Measurements from ENCODE around the gene HCK.
"Not testable (repeated sequence)": the region's sequence is repeated elsewhere in the genome, so short reads cannot be mapped to it uniquely, and the experiment has no call there.

Gene HCK

DNA sequence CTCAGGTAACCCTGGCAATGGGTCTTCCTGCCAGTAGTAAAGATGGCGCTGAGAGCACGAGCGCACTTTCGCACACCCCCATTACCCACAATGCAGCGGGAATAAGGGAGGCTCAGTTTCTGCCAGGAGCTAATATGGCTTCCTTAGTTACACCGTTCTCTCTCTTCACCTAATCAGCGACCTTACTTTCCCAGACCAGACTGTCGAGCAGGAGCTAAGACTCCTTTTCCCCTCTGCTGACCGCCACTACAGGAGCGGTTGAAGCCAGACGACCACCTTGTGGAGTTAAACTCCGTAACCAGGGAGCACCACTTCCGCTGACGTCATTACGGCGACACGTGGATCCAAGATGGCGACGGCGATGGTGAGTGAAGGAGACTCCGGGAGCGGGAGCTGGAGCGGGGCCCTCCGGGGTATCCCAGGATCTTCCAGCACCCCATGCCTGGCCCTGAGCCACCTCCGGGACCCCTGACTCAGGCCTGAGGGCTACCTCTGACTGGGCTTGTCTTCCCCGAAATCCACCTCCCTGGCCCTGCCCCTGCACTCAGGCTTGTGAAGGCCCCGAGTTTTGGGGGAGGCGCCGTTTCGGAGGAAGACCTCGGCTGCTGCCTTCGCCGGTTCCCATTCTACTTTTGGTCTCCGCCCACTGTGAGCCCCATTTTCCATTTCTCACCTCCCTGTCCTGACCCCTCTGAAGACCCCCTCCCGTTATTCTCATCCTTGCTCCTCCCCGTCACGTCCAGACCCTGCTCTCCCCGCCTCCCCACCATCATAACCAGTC lies 57.5 kb downstream of the HCK start, which contains the start of gene TM9SF4:
Gene TM9SF4, plus strand, starts transcription at position 323 of the 781 bp plus-strand sequence. Its CDS starts 27 bp downstream, at position 350.
- DNase-seq = peak; percentile 94

DNA sequence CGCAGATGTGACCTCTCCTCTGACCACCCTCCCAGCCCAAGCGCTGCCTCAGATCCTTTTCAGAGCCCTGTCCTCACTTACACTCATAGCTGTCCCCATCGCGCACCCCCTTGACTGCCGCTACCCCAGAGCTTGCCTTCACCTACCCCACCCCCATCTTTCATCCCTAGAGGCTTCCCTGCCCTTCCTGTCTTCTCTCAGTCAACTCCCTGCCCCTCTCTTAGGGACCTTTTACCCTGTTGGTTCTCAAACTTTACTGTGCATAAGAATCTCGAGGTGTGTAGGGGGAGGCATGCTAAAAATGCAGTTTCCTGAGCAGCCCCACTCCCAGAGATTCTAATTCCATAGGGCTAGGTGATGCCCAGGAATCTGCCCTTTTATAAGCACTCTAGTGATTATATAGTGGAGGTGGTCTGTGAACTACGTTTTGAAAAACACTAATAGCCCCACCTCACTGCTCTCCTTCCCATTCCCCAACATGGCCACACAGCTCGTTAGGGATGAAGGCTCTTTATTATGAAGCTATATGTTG lies 58.2 kb downstream of the HCK start:
- DNase-seq = no peak

DNA sequence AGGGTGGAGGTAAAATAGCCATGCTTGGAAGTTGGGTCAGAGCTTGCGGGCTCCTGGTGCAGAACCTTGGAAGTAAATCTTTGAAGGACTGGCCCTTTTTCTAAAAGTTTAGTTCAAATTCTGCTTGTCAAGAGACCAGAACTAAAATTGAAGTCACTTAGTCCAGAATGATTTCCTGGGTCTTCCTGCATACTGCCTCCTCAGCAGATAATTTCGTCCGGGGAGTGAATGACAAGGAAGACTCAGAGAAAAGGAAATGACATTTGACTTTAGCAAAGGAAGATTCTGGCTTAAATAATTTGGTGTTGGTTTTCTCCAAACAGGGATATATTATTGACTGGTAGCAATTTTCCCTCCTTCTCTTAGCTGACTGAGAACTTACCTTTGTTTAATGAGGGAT lies 58.7 kb downstream of the HCK start:
- no peak for DNase-seq

DNA sequence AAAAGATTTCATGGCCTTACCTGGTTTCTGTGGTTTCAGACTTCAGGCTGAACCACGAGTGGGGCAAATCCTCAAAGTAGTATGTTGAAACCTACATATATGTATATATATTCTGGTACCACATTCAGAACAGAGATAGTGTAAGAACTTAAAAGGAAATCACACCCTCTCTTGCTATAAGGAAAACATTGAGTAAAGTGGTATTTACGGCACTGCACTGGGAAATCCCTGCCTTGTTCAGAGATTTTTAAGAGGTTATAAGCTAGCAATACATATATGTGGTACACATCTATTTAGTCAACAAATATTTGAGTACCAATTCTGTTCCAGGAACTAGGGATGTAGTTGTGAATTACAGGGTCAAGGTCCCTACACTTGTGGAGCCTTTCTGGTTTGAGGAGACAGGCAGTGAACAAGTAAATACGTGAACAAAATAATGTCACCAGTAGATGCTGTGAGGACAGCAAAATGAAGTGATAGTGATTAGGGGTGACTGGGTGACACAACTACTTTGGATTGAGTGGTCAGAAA lies 59.2 kb downstream of the HCK start:
- no peak for DNase-seq

DNA sequence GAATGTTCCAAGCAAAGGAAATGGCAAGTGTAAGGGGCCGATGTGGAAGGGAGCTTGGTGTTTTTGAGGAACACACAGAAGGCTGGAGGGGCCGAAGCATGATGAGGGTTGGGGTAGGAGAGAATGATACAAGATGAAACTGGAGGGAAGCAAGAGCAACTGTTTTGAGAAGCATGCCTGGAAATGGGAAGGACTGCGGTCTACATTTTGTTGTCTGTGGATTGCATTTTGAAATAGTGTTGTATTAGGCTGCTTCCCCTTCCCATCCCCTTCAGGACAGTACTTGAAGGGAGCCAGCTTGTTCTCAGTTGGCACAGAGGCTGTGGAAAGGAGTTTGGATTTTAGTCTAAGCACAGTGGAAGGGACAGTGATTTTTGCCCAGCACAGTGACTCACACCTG lies 59.7 kb downstream of the HCK start:
- DNase-seq = no peak

DNA sequence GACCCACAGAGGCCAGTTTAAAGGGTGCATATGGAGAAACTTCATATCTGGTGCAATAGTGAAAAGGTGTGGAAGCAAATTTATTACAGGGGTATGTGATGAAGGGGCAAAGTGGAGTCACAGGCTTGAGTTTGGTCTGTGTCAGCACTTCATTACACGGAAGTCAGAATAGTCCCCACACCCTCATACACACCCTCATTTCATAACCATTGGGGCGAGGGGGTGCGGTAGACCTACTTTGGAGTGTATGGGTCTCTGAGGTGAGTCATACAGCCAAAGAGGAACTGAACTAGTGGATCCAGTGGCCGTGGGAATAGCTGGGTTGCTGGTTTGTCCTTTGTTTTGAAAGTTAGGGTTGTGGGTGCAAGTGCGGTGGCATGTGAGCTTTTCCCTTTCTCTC lies 60.8 kb downstream of the HCK start:
- DNase-seq = no peak

DNA sequence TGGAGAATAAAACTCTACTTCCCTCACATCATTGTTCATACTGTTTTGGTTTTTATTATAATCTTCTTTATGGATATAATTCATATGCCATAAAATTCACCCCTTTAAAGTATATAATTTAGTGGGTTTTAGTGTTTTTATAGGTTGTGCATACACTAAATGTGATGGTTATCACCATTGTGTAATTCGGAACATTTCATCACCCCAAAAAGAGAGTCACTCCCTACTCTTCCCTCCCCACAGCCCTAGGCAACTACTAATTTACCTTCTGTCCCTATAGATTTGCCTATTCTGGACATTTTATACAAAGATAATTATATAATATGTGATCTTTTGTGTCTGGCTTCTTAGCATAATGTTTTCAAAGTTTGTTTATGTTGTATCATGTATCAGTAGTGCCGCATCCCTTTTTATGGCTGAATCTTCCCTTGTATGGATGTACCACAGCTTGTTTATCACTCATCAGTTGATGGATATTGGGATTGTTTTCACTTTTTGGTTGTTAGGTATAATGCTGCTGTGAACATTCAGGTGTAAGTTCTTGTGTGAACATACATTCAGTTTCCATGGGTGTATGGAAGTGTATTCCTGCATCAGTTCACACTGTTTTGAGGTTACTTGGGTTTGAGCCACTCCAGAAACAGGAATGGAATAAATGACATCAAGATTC lies 61.7 kb downstream of the HCK start:
- no peak for DNase-seq

DNA sequence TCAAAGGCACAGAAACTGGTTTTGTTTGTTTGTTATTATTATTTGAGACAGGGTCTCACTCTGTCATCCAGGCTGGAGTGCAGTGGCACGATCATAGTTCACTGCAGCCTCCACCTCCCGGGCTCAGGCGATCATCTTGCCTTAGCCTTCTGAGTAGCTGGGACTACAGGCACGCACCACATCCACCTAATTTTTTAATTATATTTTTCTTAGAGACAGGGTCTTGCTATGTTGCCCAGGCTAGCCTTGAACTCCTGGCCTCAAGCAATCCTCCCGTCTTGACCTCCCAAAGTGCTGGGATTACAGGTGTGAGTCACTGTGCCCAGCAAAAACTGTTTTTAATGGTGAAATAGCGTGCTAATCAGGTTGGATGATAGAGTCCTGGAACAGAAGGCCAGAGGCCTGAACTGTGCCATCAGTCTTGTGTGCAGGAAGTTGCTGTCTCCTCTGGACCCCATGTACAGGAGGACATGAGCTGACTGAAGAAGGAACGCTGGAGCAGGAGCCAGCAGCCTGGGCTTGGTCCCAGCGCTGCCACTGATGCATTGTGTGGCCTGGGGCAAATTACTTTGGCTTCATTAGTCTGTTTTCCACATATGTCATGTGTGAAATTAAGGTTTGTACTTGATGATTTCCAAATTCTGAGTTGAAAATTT lies 62.4 kb downstream of the HCK start:
- DNase-seq = no peak

DNA sequence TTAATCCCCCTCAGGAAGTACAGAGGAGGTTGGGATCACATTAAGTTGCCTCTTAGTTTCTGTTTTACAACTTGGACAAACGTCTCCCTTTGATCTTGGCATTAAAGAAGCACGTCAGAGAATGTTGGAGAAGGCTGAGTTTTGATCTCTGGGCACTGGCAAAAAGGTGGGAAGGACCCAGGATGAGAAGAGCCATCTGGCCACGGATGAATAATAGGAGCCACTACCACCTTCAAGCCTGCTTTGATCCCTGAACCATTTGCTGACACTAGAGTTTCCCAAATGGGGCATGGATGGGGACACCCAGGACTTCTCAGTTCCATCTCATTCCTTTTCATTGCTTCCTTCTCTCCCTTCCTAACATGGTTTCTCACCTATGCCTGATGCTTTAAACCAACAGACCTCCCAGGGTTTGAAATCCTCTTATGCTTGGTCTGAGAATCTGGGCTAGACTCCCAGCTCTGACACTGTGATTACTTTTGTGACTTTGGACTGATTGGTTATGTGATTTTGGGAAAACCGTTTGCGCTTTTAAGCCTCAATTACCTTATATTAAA lies 63.2 kb downstream of the HCK start:
- no peak for DNase-seq

DNA sequence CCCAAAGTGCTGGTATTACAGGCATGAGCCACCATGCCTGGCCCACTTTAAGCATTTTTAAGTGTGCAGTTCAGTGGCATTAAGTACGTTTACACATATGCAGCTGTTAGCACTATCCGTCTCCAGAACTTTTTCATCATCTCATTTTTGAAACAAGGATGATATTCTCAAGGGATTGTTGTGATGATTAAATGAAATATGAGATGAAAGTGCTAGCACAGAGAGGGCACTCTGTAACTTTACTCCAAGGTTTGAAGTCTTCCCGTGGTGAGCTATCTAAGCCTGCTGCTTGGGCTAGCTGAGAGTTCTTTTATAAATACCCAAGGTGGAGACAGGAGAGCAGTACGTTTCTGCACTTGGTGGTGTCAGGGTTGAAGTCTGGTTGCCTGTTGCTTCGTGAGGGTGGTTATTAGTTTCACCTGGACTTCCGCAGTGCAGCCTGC lies 64.1 kb downstream of the HCK start:
- no peak for DNase-seq

DNA sequence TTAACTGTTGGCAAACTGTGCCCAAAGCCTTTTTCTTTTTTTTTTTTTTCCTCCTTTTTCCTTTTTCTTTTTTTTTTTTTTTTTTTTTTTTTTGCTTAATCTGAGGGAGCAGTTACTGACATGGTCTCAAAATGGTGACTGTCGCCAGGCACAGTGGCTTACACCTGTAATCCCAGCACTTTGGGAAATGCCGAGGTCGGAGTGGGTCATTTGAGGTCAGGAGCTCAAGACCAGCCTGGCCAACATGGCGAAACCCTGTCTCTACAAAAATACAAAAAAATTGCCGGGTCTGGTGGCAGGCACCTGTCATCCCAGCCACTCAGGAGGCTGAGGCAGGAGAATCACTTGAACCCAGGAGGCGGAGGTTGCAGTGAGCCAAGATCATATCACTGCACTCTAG lies 64.8 kb downstream of the HCK start:
- DNase-seq = not testable (repeated sequence)

DNA sequence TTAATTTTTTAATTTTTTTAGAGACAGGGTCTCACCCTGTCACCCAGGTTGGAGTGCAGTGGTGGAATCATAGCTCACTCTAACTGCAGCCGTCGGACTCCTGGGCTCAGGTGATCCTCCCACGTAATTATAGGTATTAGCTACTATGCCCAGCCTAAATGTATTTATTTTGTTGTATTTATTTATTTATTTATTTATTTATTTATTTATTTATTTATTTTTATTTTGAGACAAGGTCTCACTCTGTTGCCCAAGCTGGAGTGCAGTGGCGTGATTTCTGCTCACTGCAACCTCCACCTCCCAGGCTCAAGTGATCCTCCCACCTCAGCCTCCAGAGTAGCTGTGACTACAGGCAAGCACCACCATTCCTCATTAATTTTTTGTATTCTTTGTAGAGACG lies 66.4 kb downstream of the HCK start:
- not testable (repeated sequence) for DNase-seq

DNA sequence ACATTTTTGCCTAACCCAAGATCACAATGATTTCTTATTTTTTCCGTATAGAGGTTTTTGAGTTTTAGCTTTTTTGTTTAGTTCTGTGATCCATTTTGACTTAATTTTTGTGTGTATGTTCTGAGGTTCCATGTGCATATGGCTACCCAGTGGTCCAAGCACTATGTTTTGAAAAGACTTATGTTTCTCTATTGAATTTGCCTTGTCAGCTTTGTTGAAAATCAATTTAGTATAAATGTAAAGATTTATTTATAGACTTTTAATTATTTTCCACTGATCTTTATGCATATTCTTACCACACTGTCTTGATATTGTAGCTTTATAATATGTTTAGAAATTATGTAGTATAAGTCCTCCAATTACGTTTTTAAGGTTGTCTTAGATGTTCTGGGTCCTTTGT lies 67.7 kb downstream of the HCK start:
- no peak for DNase-seq

DNA sequence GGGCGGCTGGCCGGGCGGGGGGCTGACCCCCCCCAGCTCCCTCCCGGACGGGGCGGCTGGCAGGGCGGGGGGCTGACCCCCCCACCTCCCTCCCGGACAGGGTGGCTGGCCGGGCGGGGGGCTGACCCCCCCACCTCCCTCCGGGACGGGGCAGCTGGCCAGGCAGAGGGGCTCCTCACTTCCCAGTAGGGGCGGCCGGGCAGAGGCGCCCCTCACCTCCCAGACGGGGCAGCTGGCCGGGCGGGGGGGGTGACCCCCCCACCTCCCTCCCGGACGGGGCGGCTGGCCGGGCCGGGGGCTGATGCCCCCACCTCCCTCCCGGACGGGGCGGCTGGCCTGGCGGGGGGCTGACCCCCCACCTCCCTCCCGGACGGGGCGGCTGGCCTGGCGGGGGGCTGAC lies 69.9 kb downstream of the HCK start:
- not testable (repeated sequence) for DNase-seq

DNA sequence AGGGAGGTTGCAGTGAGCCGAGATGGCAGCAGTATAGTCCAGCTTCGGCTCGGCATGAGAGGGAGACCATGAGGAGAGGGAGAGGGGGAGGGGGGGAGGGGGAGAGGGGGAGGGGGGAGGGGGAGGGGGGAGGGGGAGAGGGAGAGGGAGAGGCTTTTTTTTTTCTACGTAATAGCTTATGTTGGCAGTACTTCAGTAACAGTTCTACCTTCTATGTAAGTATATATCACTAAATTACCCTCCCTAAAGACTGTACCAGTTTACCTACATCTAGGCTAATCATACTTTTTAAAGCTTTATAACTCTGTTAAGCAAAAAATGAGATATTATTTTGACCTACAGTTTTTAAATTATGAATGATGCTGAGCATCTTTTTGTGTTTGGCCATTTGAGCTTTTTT lies 71.0 kb downstream of the HCK start:
- no peak for DNase-seq

DNA sequence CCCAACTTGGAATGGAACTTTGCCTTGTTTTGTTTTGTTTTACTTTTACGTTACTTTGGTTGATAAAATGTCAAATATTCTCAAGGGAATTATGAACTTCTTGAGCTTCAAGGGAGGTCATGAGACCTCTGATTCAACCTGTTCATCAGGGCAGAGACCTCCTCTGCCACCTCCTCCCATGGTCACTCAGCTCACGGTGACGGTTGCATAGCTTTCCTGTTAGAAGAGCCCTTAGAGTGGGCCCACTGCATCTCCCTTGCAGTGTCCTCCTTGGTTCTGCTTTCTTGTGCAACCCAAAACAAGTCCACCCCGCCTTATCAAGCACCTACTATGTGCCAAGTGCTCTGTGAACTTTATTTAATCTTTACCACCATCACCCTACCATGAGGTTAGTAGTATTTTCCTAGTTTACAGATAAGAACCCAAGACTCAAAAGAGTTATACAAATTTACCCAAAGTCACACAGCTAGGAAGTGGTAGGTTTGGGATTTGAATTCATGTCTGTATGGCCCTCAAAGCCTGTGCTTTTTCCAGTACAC lies 72.9 kb downstream of the HCK start:
- DNase-seq = no peak

DNA sequence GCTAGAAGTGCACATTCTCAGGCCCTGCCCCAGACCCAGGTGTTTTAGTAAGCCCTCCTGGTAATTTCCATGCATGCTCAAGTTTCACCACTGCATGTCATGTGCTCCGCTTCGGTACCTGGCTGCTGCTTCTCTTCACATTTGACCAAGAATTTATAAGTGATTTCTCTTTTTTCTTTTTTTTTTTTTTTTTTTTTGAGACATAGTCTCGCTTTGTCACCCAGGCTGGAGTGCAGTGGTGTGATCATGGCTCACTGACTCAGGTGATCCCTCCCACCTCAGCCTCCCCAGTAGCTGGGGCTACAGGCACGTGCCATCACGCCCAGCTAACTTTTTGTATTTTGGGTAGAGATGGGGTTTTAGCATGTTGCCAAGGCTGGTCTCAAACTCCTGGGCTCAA lies 73.5 kb downstream of the HCK start:
- DNase-seq = no peak

DNA sequence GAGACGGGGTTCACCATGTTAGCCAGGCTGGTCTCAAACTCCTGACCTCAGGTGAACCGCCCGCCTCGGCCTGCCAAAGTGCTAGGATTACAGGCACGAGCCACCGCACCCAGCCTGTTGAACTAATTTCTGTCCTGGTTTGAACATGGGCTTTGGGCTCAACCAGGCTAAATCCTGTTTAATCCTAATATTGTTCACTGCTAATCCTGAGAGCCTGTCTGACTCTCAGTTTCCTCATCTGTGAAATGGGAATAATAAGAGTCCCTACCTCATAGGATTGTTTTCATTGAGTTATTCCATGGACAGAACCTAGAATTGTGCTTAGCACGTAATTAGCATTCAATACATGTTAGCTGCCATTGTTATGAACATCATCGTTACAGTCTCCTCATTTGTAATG lies 74.9 kb downstream of the HCK start:
- DNase-seq = no peak

DNA sequence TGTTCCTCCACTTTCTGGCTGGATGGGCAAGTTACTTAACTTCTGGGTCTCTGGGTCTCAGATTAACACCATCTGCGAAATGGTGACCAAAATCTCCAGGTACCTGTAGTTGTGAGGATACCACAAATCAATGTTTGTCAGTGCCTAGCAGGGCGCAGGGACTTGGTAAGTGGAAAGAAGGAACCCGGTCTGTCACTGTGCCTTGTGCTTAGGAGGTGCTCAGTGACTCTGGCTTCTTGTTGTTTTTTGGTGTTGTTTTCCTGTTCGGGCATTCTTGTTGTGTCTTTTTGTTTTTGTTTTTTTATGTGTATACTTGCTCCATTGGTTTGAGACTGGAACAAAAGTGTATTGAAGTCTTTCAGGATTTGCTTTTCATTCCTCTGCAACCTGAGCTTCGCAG lies 75.3 kb downstream of the HCK start:
- DNase-seq = no peak

DNA sequence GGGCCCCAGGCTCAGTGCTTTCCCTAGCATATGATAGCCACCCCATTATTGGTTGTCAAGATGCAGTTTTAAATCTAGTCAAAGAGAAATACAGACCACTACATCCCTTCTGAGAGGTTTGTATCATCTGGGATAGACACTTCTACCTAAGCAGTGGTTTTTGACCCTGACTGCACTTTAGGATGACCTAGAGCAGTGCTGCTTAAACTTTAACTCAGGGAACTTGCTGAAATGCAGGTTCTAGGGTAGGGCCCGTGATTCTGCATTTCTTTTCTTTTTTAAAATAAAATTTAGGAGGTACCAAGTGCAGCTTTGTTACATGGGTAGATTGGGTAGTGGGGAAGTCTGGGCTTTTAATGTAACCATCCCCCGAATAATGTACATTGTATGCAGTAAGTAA lies 76.1 kb downstream of the HCK start:
- DNase-seq = no peak

DNA sequence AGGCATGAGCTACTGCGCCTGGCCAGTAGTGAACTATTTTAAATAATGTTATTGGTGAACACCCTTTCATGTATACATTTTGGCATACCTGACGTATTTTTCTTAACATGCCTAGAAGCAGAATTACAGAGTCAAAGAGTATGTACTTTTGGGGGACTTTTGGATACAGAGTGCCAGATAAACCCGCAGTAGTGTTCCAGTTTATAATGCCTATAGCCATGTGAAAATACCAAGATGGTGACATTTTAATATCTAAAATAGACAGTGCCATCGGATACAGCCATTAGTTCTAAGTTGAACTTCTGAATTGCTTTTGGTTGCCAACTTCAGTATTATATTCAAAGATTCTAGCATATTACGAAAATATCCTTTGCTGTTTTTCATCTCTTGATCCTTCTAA lies 77.8 kb downstream of the HCK start:
- no peak for DNase-seq

DNA sequence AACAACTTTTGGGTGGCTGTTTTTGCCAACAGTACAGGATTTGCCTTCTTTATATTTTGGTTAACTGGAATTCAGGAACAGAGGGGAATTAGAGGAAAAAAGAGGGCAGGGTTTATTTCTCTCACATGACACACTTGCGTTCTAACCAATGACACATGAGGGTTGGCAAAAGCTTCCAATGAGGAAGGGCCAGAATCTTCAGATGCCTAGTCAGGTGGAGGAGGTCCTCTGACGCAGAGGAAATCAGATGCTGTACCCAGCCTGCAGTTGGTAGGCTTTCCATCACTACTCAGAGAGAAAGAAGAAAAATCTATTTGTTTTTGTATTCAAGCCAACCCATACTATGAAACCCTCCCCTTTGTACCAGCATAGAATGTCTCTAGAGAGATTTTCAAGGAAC lies 78.3 kb downstream of the HCK start:
- no peak for DNase-seq

DNA sequence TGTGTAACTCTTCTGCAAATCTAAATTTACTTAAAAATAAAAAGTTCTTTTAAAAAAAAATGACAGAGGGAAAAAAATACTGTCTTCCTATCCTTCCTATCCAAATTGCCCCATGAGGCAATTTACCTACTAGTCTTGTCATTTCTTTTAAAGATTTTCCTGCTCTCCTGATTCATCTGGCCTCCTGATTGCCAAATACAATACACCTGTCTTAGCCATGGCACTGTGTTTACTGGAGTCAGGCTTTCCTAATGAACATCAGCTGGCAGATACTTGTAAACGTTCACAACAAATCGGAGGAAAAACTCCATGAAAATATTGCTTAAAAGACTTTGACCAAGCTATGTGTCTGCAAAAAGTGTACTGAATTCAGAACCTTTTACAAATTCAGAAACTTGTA lies 78.9 kb downstream of the HCK start:
- DNase-seq = no peak
